Erythroblast (primary cell): ENCODE results near the gene OR2D3.

Experiments used
- GATA1 ChIP-seq: IDR thresholded peaks from 2 replicates; pipeline ENCODE4 v1.6.1; 2011; ENCODE audit warnings: low read depth, mild to moderate bottlenecking, control low read depth, low read length, moderate library complexity
- POLR2A ChIP-seq: IDR thresholded peaks from 2 replicates; pipeline ENCODE4 v1.6.1; 2011; ENCODE audit warnings: mild to moderate bottlenecking, low read length

GRCh38 chr11:6876325-6876724, 44.5 kb upstream of the OR2D3 start, which contains the start of gene OR10A4:
- no peak for TF ChIP-seq POLR2A
- TF ChIP-seq GATA1 = no peak
